Measurements from ENCODE around the gene PEX26. TPM values are rescaled to one million over a fixed set of nuclear protein-coding genes. Genes with fewer than 3 reads are reported as not detected.

PEX26 gene
- total and polyA plus RNA-seq, 9 of the 15 experiments (the other 6 are each of a cell fraction or from before 2014, with no cell fraction given): 0.35 to 39.6 (median 17.4) TPM

DNA sequence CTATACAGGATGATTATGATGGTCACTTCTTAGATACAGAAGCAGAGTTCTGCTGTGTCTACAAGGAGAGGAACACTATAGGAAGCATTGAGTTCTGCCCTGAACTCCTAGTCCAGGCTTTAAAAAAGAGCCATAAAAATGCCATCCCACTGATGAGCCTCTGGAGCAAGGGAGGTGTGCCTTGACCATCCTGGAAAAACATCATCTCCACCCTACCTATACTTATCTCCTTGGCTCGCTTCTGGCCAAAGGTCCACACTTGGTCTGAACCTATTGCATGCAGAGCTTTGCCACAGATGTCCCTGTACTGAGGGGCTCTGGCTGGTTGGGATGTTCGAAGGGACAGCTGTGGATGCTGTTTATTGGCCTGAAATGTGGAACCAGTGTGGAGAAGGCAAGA lies 4.3 kb upstream of the PEX26 start:
- Histone ChIP-seq H3K9me1 (ENCODE audit: control insufficient read depth, insufficient read depth, low read length) (no peaks in the 10 kb centered on the region), H3K27ac (ENCODE audit: extremely low read depth, low read depth, low read length) (no peak overlapping the region), H3K9ac (ENCODE audit: insufficient read depth in 1 of 2, low read depth in 2 of 2, low read length in 2 of 2) (no peak overlapping the region), H3K9me3 (replicated peaks; ENCODE audit: control insufficient read depth, insufficient read depth, low read depth, low read length) (no peaks in the 10 kb centered on the region), H3K4me3 (no peak overlapping the region), H2AFZ (ENCODE audit: low read depth, low read length) (no peak overlapping the region), H3K27me3 (ENCODE audit: control insufficient read depth in 2 of 2, insufficient read depth in 2 of 2, low read length in 2 of 2) (peaks cover 6 to 21% of the 10 kb centered on the region in 2 experiments; a peak in 3 of 5 replicates), H3K4me1 (replicated peaks in 1 of 2; ENCODE audit: control insufficient read depth in 2 of 2, insufficient read depth in 2 of 2, low read length in 2 of 2) (peaks cover 8 to 14% of the 10 kb centered on the region in 2 experiments; a peak in 4 of 5 replicates), H3K36me3 (ENCODE audit: control insufficient read depth, insufficient read depth, low read length) (no peaks in the 10 kb centered on the region), H3K79me2 (ENCODE audit: control insufficient read depth, insufficient read depth, low read length) (peaks cover 13% of the 10 kb centered on the region), H4K20me1 (replicated peaks; ENCODE audit: control insufficient read depth, insufficient read depth, low read length) (peaks cover 4% of the 10 kb centered on the region; the same call in 1 of the 2 replicates), H3K4me2 (ENCODE audit: insufficient read depth, low read length) (no peak overlapping the region)
- FAIRE-seq (no peak), ATAC-seq (no peak), DNase-seq (ENCODE audit: extremely low read depth in 1 of 4, low spot score in 3 of 4) (no peak)
- in situ Hi-C loops (cut with MboI): loop anchor here (5.0 to 10.0 kb wide), 2 partner anchors 241 to 519 kb away; no protein-coding TSS in a partner anchor
- 3% methylated on average over 2 of the region's 2 CpGs for WGBS (ENCODE audit: insufficient coverage, low coverage, missing lambda C conversion rate)
- no TSS peak for BruUV-seq (replicated peaks)
- intact Hi-C loops (cut with micrococcal nuclease): no loop called here
- ChIA-PET POLR2A (no interaction called here), CTCF (ENCODE audit: low intra/inter-chr PET ratio) (interaction anchor here (4.6 kb wide), 1 partner anchor 242 kb away, joined by 82 read pairs; no protein-coding TSS in a partner anchor)
- TF ChIP-seq ZNF57 (CRISPR knock-in tag; IDR thresholded peaks at IDR 0.05): no peak
- no peak for TF ChIP-seq BRD4 (IDR thresholded peaks at IDR 0.05)
- TF ChIP-seq, protein P1, sequence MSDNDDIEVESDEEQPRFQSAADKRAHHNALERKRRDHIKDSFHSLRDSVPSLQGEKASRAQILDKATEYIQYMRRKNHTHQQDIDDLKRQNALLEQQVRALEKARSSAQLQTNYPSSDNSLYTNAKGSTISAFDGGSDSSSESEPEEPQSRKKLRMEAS (CRISPR knock-in tag; IDR thresholded peaks at IDR 0.05): no peak
- no peak for TF ChIP-seq NFE2L1 (tag; IDR thresholded peaks at IDR 0.05; ENCODE audit: borderline replicate concordance, low read depth)
- no peak for TF ChIP-seq CTBP1 (IDR thresholded peaks at IDR 0.05; ENCODE audit: borderline replicate concordance)
- TF ChIP-seq ZC3H4 (CRISPR knock-in tag; IDR thresholded peaks at IDR 0.05; ENCODE audit: borderline replicate concordance): no peak
- TF ChIP-seq, protein P2, sequence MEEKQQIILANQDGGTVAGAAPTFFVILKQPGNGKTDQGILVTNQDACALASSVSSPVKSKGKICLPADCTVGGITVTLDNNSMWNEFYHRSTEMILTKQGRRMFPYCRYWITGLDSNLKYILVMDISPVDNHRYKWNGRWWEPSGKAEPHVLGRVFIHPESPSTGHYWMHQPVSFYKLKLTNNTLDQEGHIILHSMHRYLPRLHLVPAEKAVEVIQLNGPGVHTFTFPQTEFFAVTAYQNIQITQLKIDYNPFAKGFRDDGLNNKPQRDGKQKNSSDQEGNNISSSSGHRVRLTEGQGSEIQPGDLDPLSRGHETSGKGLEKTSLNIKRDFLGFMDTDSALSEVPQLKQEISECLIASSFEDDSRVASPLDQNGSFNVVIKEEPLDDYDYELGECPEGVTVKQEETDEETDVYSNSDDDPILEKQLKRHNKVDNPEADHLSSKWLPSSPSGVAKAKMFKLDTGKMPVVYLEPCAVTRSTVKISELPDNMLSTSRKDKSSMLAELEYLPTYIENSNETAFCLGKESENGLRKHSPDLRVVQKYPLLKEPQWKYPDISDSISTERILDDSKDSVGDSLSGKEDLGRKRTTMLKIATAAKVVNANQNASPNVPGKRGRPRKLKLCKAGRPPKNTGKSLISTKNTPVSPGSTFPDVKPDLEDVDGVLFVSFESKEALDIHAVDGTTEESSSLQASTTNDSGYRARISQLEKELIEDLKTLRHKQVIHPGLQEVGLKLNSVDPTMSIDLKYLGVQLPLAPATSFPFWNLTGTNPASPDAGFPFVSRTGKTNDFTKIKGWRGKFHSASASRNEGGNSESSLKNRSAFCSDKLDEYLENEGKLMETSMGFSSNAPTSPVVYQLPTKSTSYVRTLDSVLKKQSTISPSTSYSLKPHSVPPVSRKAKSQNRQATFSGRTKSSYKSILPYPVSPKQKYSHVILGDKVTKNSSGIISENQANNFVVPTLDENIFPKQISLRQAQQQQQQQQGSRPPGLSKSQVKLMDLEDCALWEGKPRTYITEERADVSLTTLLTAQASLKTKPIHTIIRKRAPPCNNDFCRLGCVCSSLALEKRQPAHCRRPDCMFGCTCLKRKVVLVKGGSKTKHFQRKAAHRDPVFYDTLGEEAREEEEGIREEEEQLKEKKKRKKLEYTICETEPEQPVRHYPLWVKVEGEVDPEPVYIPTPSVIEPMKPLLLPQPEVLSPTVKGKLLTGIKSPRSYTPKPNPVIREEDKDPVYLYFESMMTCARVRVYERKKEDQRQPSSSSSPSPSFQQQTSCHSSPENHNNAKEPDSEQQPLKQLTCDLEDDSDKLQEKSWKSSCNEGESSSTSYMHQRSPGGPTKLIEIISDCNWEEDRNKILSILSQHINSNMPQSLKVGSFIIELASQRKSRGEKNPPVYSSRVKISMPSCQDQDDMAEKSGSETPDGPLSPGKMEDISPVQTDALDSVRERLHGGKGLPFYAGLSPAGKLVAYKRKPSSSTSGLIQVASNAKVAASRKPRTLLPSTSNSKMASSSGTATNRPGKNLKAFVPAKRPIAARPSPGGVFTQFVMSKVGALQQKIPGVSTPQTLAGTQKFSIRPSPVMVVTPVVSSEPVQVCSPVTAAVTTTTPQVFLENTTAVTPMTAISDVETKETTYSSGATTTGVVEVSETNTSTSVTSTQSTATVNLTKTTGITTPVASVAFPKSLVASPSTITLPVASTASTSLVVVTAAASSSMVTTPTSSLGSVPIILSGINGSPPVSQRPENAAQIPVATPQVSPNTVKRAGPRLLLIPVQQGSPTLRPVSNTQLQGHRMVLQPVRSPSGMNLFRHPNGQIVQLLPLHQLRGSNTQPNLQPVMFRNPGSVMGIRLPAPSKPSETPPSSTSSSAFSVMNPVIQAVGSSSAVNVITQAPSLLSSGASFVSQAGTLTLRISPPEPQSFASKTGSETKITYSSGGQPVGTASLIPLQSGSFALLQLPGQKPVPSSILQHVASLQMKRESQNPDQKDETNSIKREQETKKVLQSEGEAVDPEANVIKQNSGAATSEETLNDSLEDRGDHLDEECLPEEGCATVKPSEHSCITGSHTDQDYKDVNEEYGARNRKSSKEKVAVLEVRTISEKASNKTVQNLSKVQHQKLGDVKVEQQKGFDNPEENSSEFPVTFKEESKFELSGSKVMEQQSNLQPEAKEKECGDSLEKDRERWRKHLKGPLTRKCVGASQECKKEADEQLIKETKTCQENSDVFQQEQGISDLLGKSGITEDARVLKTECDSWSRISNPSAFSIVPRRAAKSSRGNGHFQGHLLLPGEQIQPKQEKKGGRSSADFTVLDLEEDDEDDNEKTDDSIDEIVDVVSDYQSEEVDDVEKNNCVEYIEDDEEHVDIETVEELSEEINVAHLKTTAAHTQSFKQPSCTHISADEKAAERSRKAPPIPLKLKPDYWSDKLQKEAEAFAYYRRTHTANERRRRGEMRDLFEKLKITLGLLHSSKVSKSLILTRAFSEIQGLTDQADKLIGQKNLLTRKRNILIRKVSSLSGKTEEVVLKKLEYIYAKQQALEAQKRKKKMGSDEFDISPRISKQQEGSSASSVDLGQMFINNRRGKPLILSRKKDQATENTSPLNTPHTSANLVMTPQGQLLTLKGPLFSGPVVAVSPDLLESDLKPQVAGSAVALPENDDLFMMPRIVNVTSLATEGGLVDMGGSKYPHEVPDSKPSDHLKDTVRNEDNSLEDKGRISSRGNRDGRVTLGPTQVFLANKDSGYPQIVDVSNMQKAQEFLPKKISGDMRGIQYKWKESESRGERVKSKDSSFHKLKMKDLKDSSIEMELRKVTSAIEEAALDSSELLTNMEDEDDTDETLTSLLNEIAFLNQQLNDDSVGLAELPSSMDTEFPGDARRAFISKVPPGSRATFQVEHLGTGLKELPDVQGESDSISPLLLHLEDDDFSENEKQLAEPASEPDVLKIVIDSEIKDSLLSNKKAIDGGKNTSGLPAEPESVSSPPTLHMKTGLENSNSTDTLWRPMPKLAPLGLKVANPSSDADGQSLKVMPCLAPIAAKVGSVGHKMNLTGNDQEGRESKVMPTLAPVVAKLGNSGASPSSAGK (IDR thresholded peaks at IDR 0.05): no peak
- TF ChIP-seq, protein P3, sequence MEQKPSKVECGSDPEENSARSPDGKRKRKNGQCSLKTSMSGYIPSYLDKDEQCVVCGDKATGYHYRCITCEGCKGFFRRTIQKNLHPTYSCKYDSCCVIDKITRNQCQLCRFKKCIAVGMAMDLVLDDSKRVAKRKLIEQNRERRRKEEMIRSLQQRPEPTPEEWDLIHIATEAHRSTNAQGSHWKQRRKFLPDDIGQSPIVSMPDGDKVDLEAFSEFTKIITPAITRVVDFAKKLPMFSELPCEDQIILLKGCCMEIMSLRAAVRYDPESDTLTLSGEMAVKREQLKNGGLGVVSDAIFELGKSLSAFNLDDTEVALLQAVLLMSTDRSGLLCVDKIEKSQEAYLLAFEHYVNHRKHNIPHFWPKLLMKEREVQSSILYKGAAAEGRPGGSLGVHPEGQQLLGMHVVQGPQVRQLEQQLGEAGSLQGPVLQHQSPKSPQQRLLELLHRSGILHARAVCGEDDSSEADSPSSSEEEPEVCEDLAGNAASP (IDR thresholded peaks at IDR 0.05): no peak
